Stimulated activated CD8-positive, alpha-beta memory T cell treated with anti-CD3 and anti-CD28 coated beads, Interleukin-12 subunit alpha, Interleukin-12 subunit beta, amount 100 ng/mL, for 4 hours (primary cell): ENCODE results near the gene COL21A1.

ENCODE experiments used
- DNase-seq: peaks from one replicate; pipeline ENCODE4 v3.0.0-alpha.2; 2020; ENCODE audit warnings: low read depth

Gene COL21A1

DNA sequence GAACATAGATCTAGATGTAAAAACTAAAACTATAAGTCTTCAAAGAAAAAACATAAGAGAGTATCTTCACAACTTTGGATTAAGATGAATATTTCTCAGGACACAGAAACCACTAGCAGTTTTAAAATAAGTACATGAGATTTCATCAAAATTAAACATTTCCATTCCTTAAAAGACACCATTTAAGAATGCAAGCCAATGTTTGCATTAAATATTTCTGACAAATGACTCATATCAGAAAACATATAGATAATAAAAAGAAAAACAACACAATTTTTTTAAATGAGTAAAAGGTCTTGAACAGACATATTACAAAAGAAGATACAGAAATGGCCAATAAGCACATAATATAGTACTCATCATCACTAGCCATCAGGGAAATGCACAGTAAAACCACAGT, 59.7 kb downstream of the COL21A1 start:
- no peak for DNase-seq

- DNase-seq = no peak
Observed at GRCh38 chr6:56176741-56177140, 70.6 kb downstream of the COL21A1 start.

- no peak for DNase-seq
Observed at GRCh38 chr6:56173228-56173627, 74.2 kb downstream of the COL21A1 start.

DNA sequence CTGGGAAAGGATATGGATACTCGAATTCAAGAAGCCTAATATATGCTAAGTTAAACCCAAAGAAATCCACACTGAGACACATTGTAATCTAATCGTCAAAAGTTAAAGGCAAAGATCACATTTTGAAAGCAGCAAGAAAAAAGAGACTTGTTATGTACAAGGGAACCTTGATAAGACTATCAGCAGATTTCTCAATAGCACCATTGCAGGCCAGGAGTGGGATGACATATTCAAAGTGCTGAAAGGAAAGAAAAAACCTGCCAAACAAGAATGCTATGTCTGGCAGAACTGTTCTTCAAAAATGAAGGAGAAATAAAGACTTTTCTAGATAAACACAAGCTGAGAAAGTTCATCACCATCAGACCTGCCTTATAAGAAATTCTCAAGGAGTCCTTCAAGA, 75.2 kb downstream of the COL21A1 start:
- no peak for DNase-seq

- no peak for DNase-seq
Observed at GRCh38 chr6:56169366-56169765, 78.0 kb downstream of the COL21A1 start.

DNA sequence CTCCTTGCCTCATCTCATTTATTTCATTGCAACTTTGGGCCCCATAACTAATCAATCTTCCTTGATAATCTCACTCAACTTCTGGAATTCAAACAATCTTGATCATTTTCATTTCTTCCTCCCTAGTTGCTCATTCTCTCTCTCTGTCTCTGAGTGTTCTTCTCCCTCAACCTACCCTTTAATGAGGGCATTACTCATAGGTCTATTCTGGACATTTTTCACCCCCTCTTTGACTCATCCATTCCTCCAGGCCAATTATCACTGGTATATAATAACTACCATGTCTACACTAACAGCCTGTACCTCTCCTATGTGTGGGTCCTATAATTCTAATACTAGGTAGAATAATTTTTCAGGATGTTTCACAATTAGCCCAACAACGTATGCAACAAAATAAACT, 78.8 kb downstream of the COL21A1 start:
- no peak for DNase-seq

DNA sequence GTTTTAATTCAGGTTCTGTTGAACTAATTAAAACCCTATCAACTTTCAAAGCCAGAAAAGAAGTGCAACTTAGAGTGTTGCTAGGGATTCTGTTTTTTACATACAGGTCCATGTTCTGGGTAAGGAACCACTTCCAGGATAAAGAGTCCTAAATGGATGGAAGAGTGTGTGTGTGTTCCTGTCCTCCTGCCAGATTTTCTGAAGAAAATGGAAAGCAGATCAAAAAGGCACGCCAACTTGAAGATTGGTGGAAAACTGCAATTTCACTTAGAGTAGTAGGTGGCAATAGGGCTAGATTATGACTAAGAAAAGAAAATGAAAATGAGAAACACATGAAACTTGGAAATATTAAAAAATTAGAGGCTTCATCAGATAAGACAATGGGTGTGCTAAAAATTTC, 85.3 kb downstream of the COL21A1 start:
- DNase-seq = no peak

DNA sequence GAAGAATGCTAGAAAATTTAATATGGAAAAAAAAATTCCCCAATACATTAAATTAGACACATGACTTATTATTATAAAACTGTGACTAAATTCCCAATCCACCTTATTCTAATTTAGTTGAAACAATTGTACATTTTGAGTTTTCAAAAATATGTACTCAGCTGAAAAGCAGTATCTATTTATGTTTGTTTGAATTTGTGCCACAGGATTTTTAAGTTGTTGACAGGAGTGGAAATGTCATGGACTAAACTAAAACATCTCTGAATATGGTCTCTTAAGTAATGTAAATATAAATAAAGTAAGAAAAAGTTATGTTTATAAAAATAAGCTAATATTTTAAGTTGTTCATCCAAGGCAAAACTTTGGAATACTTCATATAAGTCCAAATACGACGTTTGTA, 86.9 kb downstream of the COL21A1 start:
- DNase-seq = no peak

- DNase-seq = no peak
Observed at GRCh38 chr6:56158571-56158970, 88.8 kb downstream of the COL21A1 start.

- DNase-seq = no peak
Observed at GRCh38 chr6:56156643-56157042, 90.7 kb downstream of the COL21A1 start.

GRCh38 chr6:56155634-56156141, 91.7 kb downstream of the COL21A1 start:
- DNase-seq = no peak

DNA sequence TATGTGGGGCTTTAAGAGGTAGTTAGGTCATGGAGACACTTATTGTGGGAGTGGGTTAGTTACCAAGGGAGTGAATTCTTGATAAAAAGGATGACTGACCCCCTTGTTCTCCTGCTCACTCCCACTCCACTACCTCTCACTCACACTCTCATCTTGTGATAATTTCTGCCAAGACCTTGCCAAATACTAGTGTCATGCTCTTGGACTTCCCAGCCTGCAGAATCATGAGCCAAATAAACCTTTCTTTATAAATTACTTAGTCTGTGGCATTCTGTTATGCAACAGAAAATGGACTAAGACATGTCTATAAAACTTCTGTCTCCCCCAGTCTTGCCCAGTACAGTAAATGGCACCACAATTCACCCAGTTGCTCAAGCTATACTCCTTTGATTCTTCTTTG, 93.3 kb downstream of the COL21A1 start:
- DNase-seq = no peak

- DNase-seq = no peak
Observed at GRCh38 chr6:56152611-56153010, 94.8 kb downstream of the COL21A1 start.

DNA sequence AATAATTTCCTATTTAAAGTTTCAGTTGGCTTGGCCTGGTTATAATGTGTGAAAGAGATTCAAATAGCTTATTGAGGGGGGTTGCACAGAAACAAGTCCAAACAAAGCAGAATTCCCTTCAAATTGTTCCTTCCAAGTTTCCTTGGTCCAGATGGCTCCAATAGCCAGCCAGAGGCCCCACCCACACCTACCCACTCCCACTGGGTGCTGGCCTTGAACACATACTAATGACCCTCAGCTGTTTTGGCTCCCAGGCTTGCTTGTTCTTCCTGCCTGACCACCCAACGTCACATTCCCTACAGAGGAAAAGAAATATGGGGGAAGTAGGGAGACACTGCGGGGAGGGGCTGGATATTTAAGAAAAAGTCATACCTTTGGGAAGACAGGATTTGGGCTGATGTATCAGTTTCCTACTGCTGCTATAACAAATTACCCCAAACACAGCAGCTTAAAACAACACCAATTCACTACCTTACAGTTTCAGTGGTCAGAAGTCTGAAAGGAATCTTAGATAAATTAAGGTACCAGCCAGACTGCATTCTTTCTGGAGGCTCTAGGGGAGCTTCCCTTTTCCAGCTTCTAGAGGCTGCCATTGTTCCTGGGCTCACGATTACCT, 95.7 kb downstream of the COL21A1 start:
- no peak for DNase-seq

DNA sequence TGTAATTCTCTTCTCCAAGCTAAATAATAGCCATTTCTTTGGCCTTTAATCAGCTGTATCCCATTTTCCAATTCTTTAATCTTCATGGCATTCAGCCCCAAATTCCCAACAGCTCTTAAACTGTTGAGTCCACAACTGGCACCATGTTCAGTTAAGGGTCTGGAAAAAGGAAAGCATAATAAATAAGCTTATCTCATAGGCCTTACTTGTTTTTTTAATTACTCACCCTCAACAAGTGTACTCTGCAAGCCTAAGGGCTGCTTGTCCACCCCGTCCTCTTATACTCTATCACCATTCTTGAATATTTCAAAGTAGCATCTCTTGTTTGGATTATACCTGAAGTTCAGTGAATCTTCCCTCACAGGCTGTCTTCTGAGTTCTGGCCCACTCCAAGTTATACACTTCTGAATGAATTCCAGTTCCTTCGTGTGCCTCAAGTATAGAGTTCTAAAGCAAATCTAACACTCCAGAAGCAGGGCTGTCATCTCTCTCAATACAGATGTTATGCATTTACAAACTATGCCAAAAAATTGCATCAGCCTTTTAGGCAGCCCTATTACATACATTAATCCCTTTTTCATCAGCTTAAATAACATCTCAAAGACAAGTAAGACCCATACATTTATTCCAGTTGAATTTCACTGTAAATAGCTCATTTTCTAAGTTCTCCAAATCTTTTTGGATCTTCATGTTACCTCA, 98.7 kb downstream of the COL21A1 start:
- DNase-seq = no peak

GRCh38 chr6:56147766-56148165, 99.6 kb downstream of the COL21A1 start:
- no peak for DNase-seq

DNA sequence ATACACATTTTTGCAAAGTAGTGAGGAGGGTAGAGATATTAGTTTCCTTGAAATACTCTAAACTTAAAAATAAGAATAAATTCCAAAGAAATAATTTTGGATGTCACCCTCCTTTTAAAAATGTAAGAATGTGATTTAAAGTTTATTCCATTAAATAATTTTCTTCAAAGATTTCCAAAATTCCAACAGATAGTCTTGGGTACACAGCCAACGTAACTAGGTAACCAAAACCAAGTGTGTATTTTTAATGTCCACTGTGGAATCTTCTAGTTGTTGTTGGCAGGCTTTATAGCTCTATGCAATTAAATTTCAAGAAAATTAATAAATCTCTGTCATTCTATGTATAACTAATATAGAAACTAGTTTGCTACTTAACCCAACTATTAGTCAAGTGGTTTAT, 101.3 kb downstream of the COL21A1 start:
- DNase-seq = no peak

GRCh38 chr6:56145616-56146015, 101.8 kb downstream of the COL21A1 start:
- DNase-seq = no peak

DNA sequence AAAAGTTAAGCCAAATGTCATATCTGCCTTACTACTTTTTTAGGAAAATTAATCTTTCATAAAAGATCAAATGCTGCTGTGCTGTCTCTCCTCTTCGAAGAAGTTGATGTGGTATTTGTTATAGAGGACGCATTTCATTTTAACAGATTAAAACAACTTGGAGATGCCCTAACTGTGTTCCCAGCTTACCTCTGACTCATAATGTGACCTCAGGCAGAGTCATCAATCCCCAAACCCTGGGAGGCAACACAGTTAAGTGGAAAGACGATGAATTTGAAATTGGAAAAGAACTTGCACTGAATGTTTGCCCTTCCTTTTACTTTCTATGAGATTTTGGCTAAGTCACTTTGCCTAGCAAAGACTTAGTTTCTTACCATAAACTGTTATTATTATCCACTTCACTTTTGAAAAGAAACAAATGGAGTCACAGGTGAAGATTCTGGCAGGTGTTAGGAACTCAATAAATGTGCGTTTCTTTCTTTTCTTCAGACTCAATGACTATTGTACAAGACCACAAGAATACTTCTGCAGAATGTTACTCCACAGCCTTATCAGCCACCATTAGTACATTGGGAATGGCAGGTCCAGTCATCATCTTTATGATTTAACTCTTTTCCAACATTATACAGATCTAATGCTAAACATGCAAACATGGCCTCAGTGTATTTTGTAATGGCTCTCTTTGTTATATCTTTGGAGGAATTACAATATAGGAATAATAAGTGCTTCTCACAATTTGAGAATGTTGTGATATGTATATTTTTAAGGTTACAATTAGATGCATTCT, 102.6 kb downstream of the COL21A1 start:
- DNase-seq = no peak

GRCh38 chr6:56143796-56144195, 103.6 kb downstream of the COL21A1 start:
- no peak for DNase-seq

DNA sequence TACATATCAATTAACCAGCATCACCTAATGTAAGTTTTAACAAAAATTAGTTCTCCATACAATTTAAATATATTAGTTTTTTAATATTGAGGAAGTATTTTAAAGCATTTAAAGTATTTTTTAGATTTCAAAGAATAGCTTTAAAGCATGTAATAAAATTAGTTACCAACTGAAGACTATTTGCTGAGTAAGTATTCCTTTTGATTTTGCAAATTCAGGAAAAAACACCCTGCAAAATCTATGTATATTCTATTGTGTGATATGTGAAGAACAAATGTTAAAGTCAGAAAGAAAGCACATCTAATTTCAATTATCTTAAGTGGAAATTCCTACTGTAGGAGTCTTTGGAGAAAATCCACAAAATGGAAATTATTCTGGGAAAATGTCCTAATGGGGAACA, 107.3 kb downstream of the COL21A1 start:
- DNase-seq = no peak

GRCh38 chr6:56115715-56116114, 131.7 kb downstream of the COL21A1 start:
- DNase-seq = no peak

- no peak for DNase-seq
Observed at GRCh38 chr6:56109149-56109548, 138.2 kb downstream of the COL21A1 start.
